Thyroid gland (tissue), 4 donors: ENCODE data around the gene HEXD. TPM values are rescaled to one million over a fixed set of nuclear protein-coding genes. Genes with fewer than 3 reads are reported as not detected.

Source experiments
- DNase-seq, 2 donors: peaks; one replicate each; pipeline ENCODE4 v3.0.0-alpha.2; 2019
- H3K27ac ChIP-seq, 3 donors: fragments of 200-600 bp; sonication (generic); 1 replicate in 2 of 3; 2 replicates in 1 of 3; pipeline ENCODE4 v1.5.1; 2016 to 2019; ENCODE audit warnings: mild to moderate bottlenecking in 1 of 3, moderate library complexity in 1 of 3
- H3K27me3 ChIP-seq: fragments of 200-600 bp; sonication (generic); one replicate; pipeline ENCODE4 v1.5.1; 2019
- H3K36me3 ChIP-seq, 2 donors: fragments of 200-600 bp; sonication (generic); one replicate each; pipeline ENCODE4 v1.5.1; 2016 to 2019
- H3K4me1 ChIP-seq, 2 donors: fragments of 200-600 bp; sonication (generic); one replicate each; pipeline ENCODE4 v1.5.1; 2017 to 2019
- H3K4me3 ChIP-seq, 3 donors: fragments of 200-600 bp; sonication (generic); replicated peaks in 1 of 3; 1 replicate in 2 of 3; 2 replicates in 1 of 3; pipeline ENCODE4 v1.5.1; 2016; ENCODE audit warnings: mild to moderate bottlenecking in 1 of 3
- H3K9me3 ChIP-seq: fragments of 200-600 bp; sonication (generic); one replicate; pipeline ENCODE4 v1.5.1; 2017
- POLR2A ChIP-seq, 2 donors: fragments of 450-650 bp; IDR thresholded peaks; one replicate each; pipeline ENCODE4 v1.6.1; 2017; ENCODE audit warnings: antibody characterized with exemption in 2 of 2, mild to moderate bottlenecking in 2 of 2, moderate library complexity in 1 of 2
- WGBS, 2 donors: methylation state at CpG; one replicate each; pipeline ENCODE4 v1.1.5; 2017; 5-methylcytosine and 5-hydroxymethylcytosine counted together
- intact Hi-C: fragments of 100-400 bp; cut with DNase I; formaldehyde crosslinking; loops from one replicate; pipeline ENCODE4 v1.15.1; 2023
- total RNA-seq, 4 donors: library from RNA; depleted of rRNA; stranded (reverse); fragments of >200 nt; gene quantifications; one replicate each; pipeline ENCODE4 v1.2.3, GENCODE V29; 2016
- TF ChIP-seq, protein P1 (sequence below), 6 experiments: fragments of 200-600 bp in 3 of 6; fragments of 450-650 bp in 3 of 6; sonication (generic) in 3 of 6; IDR thresholded peaks; one replicate each; pipeline ENCODE4 v1.5.1; 2016 to 2019; ENCODE audit warnings: antibody characterized with exemption in 6 of 6, mild to moderate bottlenecking in 2 of 6, inconsistent platforms in 1 of 6, moderate library complexity in 1 of 6

HEXD gene
- total RNA-seq, 4 donors from 2014 or later, result 33.2 to 72.7 (median 40.9) TPM

GRCh38 chr17:82390860-82391435 lies 27.2 kb upstream of the HEXD start:
- DNase-seq, result no peak
- WGBS, 2 donors, result 84 to 90% methylated on average over 11 to 13 of the region's 13 CpGs
- H3K9me3 ChIP-seq, result no peaks in the 10 kb centered on the region
- no peak overlapping the region for H3K4me3 ChIP-seq
- H3K27ac ChIP-seq, result no peak overlapping the region
- no peak for TF ChIP-seq POLR2A (IDR thresholded peaks at IDR 0.05)
- TF ChIP-seq, protein P1, sequence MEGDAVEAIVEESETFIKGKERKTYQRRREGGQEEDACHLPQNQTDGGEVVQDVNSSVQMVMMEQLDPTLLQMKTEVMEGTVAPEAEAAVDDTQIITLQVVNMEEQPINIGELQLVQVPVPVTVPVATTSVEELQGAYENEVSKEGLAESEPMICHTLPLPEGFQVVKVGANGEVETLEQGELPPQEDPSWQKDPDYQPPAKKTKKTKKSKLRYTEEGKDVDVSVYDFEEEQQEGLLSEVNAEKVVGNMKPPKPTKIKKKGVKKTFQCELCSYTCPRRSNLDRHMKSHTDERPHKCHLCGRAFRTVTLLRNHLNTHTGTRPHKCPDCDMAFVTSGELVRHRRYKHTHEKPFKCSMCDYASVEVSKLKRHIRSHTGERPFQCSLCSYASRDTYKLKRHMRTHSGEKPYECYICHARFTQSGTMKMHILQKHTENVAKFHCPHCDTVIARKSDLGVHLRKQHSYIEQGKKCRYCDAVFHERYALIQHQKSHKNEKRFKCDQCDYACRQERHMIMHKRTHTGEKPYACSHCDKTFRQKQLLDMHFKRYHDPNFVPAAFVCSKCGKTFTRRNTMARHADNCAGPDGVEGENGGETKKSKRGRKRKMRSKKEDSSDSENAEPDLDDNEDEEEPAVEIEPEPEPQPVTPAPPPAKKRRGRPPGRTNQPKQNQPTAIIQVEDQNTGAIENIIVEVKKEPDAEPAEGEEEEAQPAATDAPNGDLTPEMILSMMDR (IDR thresholded peaks at IDR 0.05), result no peak
- peaks cover 4 to 8% of the 10 kb centered on the region in 2 donors for H3K36me3 ChIP-seq
- intact Hi-C loops, result no loop called here
- no peaks in the 10 kb centered on the region for H3K4me1 ChIP-seq
- H3K27me3 ChIP-seq, result no peaks in the 10 kb centered on the region

- 96 to 97% methylated on average over 5 to 19 of the region's 23 CpGs for WGBS, 2 donors
Observed at GRCh38 chr17:82391496-82392066, 26.6 kb upstream of the HEXD start.

GRCh38 chr17:82392209-82392920 lies 25.8 kb upstream of the HEXD start:
- no peak for DNase-seq
- Histone ChIP-seq H3K4me3 (no peak overlapping the region), H3K27me3 (no peaks in the 10 kb centered on the region), H3K36me3 (peaks cover 4 to 8% of the 10 kb centered on the region in 2 donors), H3K4me1 (no peaks in the 10 kb centered on the region), H3K9me3 (no peaks in the 10 kb centered on the region), H3K27ac (no peak overlapping the region)
- TF ChIP-seq POLR2A (IDR thresholded peaks at IDR 0.05), result no peak
- TF ChIP-seq, protein P1 (IDR thresholded peaks at IDR 0.05), result no peak
- 93 to 94% methylated on average over 28 of the region's 28 CpGs for WGBS, 2 donors
- intact Hi-C loops, result no loop called here

More at GRCh38 chr17:82391496-82392066, 26.6 kb upstream of the HEXD start:
- no peak for DNase-seq
- intact Hi-C loops, result no loop called here
- no peak overlapping the region for H3K4me3 ChIP-seq
- H3K27me3 ChIP-seq, result no peaks in the 10 kb centered on the region
- no peaks in the 10 kb centered on the region for H3K9me3 ChIP-seq
- no peaks in the 10 kb centered on the region for H3K4me1 ChIP-seq
- H3K27ac ChIP-seq, result no peak overlapping the region
- TF ChIP-seq, protein P1 (IDR thresholded peaks at IDR 0.05), result no peak
- TF ChIP-seq POLR2A (IDR thresholded peaks at IDR 0.05), result no peak
- H3K36me3 ChIP-seq, result peaks cover 4 to 8% of the 10 kb centered on the region in 2 donors

- Histone ChIP-seq H3K36me3 (peaks cover 4 to 8% of the 10 kb centered on the region in 2 donors), H3K4me1 (no peaks in the 10 kb centered on the region), H3K4me3 (no peak overlapping the region), H3K27me3 (no peaks in the 10 kb centered on the region), H3K27ac (no peak overlapping the region), H3K9me3 (no peaks in the 10 kb centered on the region)
- WGBS, 2 donors, result 89 to 94% methylated on average over 14 to 15 of the region's 15 CpGs
- no peak for DNase-seq
- intact Hi-C loops, result no loop called here
- TF ChIP-seq, protein P1 (IDR thresholded peaks at IDR 0.05), result no peak
- TF ChIP-seq POLR2A (IDR thresholded peaks at IDR 0.05), result no peak
Observed at GRCh38 chr17:82392941-82393340, 25.2 kb upstream of the HEXD start.

DNA sequence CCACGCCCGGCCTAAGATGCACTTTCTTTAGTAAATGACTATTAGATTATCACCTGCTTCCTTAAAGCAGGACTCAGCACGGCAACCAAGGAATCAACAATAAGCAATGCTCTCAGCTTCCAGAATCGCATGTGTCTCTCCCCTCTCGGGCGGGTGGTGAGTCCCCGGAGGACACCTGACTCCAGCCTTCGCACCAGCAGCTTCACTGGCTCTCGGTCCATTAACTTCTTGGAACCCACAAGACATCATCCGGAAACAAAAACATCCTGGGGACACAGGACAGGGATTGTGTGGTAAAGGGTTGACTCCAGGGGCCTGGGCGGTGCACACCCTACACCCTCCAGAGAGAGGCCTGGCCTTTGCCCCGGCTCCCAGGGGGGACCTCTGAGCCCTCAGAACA lies 23.9 kb upstream of the HEXD start:
- no peak for TF ChIP-seq POLR2A (IDR thresholded peaks at IDR 0.05)
- TF ChIP-seq, protein P1 (IDR thresholded peaks at IDR 0.05), result no peak
- no peak overlapping the region for H3K4me3 ChIP-seq

More for the DNA sequence above, 23.9 kb upstream of the HEXD start:
- DNase-seq, result no peak
- WGBS, 2 donors, result 92 to 100% methylated on average over 10 to 12 of the region's 12 CpGs
- H3K27me3 ChIP-seq, result no peaks in the 10 kb centered on the region
- H3K27ac ChIP-seq, result no peak overlapping the region
- no peaks in the 10 kb centered on the region for H3K9me3 ChIP-seq
- intact Hi-C loops, result no loop called here
- no peaks in the 10 kb centered on the region for H3K4me1 ChIP-seq
- peaks cover 4 to 8% of the 10 kb centered on the region in 2 donors for H3K36me3 ChIP-seq
